Stimulated activated CD4-positive, alpha-beta T cell treated with anti-CD3 and anti-CD28 coated beads, TNF-alpha, amount 100 ng/mL, for 1 hour (primary cell): Measurements from ENCODE around the gene NR3C1.

ENCODE experiments used
- DNase-seq, 3 donors: peaks; one replicate each; pipeline ENCODE4 v3.0.0-alpha.2; 2020; ENCODE audit warnings: low read depth in 3 of 3, low spot score in 1 of 3

Gene NR3C1

DNA sequence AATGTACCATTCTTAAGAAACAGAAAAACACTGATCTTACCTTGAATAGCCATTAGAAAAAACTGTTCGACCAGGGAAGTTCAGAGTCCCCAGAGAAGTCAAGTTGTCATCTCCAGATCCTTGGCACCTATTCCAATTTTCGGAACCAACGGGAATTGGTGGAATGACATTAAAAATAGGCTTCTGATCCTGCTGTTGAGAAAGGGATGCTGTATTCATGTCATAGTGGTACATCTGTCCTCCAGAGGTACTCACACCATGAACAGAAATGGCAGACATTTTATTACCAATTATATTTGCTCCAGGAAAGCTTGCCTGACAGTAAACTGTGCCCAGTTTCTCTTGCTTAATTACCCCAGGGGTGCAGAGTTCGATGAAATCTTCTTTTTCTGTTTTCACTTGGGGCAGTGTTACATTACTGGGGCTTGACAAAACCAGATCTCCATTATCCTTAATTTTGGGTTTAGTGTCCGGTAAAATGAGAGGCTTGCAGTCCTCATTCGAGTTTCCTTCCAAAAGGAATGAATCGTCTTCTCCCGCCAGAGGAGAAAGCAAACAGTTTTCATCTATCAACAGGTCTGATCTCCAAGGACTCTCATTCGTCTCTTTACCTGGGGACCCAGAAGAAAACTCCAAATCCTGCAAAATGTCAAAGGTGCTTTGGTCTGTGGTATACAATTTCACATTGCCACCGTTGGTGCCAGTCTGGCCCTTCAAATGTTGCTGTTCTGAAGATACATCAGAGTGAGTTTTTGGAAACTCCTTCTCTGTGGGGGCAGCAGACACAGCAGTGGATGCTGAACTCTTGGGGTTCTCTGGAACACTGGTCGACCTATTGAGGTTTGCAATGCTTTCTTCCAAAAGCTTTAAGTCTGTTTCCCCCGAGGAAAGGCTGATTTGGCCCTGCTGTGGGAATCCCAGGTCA is 3.6 kb downstream of the NR3C1 start:
- DNase-seq = no peak

DNA sequence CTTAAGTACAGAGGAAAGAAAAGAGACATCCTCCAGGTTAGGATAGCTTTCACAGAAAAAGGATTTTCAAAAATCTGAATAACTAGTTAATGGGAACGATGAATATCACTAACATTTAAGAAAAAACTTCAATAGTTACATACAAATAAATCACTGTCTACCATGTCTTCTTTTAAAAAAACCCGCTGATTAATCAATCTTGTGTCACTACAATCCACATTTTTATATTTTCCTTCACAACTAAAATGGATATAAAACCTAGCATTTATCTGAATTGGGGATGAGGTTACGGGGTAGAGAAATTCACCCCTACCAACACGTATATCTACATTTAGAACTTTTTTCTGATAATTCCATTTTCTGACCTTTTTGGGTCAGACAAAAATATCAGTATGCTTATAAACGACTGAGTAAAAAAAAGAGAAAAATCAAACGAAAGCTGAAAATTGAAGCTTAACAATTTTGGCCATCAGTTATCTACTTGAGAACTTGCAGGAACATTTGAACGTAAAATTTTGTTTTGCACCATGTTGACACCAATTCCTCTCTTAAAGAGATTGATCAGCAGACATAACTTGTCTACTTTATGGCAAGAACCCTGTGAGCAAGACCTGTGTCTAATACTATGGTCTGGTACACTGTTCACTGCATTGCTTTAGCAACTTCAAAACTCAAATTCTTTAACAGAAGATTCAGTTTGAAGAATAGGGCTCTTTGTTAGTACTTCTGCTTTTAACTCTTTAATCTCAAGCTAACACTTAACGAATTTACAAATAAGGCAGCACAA is 4.8 kb downstream of the NR3C1 start:
- DNase-seq = no peak

DNA sequence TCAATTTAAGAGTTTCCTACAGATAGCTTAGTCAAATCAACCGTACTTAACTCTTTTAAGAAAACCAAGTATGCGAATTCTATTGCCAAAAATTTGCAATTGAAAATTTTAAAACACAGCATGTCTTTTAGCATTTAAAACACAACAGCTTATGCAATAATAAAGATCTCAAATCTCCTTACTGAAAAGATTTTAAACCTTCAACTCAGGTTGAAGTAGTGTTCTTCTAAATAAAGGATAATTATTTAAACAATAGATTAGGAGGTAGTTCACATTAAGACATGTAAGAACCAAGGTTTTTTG is 5.5 kb downstream of the NR3C1 start:
- no peak for DNase-seq

DNA sequence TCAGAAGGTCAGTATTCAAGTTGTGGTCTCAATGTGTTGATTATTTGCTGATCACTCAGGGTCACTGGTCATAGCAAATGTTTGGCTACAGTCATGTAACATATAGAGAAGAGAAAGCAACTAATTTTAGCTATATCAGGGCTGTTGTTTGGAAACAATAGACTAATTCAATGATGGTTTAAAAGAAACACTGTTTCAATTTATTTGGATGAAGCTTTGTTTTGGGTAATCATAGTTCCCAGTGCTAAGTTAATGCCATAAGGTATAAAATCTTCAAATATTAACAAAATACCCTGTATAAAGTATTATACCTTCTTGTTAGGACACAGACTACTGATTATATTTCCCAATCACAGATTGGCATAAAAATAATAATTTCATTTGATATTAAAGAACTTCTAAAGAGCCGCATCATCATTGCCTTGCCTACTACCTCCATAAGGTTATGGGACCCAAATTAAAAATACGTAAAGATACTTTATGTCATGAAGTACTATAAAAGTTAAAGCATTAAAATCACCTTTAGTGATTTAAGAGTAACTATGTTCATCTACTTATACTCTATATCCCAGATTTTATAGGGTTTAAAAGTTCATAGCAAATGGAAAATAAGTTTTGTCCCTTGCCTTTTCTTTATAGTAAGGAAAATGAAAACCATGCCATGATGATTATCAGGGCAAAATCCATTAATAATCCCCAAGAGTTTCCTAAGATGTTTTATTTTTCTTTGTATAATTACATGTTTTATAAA is 6.0 kb downstream of the NR3C1 start:
- DNase-seq = no peak

DNA sequence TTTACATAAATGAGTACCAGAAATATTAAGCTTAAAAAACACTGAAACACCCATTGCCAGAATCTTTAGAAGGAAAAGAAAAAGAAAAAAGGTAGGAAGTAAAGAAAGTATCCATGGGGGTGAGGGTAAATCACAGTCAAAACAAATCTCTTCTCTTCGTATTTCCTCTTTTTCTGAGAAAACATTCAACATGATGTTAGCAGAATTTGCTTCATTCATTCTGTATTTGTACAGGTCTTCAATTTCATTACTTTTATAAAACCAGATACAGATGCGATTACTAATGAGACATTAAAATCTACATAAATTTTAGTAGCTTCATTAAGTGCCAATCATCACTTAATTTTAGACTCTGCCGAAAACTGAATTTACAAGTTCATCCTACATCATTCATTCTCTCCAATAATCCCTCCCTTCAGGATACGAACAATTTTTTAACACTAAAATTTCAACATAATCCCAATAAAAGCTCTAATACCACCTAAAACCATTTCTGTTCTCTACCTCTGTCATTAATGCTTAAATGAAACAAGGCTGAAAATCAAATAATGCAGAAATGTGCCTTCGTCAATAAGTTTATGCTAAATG is 7.0 kb downstream of the NR3C1 start:
- no peak for DNase-seq

DNA sequence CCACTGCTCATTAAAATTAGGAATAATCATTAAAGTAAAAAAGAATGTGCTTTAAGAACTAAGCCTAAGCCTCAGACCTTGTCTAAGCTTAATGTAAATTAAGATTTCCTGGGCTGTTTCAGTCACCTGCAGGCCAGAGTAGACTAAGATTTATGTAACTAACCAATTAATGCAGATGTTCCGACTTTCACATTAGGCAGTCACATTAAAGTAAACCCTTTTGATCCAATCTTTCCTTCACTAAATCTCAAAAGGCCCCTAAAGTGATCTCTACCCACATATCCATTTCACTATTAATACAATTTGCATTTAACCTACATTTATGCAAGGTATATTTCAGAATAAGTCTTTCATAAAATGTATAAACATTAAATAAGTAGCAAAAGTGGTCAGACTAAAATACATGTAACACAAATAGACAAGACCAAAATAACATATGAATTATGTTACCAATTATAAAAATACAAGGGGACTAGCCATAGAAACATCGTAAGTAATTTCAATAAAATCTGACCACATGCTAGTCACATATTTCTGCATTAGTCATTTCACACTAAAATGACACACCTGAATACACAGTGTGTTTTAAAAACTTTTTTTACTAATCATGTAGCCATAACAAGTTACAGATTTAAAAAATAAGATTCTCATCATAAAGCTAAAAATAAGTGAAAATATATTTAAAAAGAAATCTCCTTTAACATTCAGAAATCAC is 7.7 kb downstream of the NR3C1 start:
- no peak for DNase-seq

DNA sequence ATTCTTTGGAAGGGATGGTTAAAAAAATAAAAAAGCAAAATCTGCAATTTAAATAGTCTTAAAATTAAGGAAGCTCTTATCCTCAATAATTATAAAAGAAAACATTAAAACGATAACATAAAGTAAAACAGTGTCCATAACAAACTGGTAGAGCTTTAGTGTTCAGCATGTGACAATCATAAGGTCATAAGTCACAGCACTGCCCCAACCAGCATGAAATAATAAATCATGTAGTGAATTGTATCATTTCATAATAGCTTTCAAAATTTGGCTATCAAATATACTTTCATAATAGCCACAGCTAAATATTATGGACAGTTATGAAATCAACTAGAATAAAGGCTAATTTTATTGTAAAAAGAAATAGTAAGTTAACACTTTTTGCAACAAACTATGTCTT is 10.0 kb downstream of the NR3C1 start:
- DNase-seq = no peak

DNA sequence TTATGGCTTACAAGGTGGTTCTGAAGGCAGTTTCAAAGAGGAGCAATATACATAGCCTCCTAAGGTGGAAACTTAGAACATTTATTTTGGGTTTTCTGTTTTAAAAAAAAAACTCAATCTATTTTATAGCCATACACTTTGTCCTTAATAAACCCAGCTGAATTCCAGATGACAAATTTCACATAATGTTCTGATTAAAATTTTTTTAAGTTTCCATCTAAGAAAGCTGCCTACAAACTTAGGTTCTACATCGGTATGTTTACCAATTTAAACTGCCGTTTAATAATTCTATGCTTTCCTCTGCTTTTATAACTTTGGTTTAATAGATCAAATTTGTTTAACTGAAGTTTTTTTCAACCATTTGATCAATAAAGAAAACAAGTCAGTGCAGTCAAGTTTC is 12.5 kb downstream of the NR3C1 start:
- no peak for DNase-seq

DNA sequence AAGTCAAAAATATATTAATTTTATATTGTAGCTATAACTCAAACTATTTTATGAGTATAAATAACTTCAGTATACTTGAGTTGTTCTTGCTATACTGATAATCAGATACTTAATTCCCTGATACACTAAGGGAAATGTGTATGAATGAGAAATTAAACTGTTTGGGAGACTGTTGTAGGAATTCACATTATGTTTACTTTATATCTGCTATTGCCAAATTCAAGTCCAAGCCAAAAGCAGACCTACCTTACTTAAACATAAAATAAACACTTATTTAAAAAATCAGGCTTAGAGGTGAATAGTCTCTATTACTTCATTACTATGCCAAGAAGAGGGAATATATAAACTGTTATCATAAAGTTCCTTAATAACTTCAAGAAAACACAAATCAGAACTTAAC is 13.2 kb downstream of the NR3C1 start:
- DNase-seq = no peak

DNA sequence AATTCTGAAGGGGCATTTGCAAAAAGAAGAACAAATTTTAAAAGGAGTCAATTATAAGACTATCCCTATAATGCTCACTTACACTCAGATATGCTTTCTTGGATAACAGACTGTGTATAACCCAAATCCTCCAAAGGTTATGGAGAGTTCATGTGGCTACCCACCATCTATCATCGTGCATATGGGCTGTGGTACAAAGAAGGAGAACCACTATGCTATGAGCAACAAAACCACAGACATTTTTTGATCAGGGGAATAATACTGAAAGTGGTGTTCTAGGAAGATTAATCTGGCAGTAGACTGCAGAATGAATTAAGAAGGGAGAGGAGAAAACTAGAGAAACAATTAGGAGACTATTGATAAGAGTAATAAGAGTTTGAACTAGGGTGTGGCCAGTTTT is 16.8 kb downstream of the NR3C1 start:
- DNase-seq = no peak

DNA sequence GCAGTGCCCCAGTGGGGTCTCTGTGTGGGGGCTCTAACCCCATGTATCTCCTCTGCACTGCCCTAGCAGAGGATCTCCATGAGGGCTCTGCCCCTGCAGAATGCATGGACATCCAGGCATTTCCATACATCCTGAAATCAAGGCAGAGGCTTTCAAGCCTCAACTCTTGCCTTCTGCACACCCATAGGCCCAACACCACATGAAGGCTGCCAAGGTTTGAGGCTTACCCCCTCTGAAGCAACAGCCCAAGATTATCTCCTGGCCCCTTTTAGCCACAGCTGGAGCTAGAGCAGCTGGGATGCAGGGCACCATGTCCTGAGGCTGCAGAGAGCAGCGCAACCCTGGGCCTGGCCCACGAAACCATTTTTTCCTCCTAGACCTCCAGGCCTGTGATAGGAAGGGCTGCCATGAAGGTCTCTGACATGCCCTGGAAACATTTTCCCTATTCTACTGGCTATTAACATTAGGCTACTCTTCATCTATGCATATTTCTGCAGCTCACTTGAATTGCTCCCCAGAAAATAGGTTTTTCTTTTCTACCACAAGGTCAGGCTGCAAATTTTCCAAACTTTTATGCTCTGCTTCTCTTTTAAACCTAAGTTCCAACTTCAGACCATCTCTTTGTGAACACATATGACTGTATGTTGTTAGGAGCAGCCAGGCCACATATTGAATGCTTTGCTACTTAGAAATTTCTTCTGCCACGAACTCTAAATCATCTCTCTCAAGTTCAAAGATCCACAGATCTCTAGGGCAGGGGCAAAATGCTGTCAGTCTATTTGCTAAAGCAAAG is 18.4 kb downstream of the NR3C1 start:
- DNase-seq = no peak

DNA sequence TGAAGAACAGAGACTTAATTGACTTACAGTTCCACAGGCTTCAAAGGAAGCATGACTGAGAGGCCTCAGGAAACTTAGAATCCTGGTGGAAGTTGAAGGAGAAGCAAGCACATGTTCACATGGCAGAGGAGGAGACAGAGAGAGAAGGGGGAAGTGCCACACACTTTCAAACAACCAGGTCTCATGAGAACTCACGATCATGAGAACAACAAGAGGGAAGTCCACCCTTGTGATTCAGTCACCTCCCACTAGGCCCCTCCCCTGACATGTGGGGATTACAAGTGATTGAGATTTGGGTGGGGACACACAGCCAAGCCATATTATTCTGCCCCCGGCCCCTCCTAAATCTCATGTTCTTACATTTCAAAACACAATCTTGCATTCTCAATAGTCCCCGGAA is 19.5 kb downstream of the NR3C1 start:
- DNase-seq = no peak

DNA sequence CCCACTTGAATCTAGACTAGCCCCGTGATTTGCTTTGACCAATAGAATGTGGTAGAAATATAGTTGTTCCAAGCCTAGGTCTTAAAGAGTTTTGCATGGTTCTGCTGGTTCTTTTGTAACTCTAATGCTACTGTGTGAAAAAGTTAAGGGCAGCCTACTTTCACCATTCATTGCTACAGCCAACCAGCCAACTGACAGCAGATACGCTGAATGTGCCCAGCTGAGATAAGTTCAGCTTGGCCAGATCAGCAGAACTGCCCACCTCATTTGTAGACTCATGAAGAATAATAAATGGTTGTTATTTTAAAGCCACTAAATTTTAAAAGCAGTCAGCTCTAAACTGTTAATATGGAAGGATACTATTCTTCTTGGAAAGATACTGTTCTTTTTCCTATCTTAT is 23.9 kb downstream of the NR3C1 start:
- no peak for DNase-seq

DNA sequence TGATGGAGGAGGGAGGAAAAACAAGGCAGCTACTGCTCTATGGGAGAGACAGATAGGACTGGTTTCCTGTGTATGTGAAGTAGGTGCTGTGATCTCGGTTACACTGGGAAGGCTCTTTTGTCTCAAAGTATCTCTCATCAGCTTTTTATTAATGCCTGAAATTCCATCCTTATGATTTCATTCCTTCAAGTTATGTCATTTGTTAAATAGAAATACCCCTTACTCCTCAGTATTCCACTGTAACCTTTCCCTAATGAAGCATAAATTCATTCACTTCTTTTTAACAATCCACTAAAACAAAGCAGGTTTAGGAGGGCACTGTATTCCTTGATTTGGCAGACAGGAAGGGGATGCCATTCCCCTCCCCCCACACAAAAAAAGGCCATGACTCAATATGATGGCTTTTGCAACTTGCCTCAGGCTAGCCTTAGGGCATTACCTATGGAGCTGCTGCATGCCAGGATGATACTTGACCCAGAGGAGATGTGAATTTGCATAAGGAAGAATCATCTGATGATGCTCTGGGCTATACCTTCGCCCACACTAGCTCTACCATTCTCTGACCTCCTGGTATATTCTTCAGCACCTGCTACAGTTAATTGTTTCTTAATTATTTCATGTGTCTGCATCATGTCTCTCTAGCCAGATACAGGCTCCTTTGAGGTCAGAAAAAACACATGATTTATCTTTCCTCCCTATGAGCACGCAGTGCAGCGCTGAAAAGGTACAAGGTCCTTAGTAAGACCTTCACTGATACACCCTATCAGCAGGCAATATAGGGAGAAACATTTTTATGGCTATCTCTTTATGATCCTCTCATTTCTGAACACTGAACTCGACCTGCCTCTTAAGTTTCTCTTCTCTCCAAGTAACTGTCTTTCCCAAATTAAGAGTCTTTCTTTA is 26.3 kb downstream of the NR3C1 start:
- DNase-seq = no peak

DNA sequence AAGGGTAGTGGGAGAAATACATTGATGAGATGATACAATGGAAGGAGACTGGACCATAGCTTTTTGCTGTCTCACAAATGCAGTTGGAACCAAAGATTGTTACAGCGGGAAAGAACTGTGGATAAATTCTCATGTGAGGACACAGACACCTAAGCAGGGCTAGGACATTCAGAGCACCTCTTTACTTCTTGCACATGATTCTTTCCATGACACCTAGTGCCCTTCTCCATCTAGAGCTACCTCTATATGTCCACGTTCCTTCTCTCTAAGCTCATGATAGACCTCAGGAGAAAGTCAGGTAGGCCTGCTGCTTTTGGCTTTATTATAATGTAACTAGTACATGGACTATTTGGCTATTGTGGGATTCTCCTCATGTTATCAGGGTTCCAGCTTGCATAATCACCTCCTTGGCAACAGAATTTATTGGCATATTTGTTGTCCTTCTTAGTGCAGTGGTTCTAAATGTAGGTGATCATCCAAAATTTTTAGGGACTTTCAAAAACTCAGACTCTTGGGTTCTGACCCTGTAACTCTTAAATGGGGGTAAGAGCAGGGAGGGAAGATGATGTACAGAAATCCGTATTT is 27.2 kb downstream of the NR3C1 start:
- DNase-seq = no peak

DNA sequence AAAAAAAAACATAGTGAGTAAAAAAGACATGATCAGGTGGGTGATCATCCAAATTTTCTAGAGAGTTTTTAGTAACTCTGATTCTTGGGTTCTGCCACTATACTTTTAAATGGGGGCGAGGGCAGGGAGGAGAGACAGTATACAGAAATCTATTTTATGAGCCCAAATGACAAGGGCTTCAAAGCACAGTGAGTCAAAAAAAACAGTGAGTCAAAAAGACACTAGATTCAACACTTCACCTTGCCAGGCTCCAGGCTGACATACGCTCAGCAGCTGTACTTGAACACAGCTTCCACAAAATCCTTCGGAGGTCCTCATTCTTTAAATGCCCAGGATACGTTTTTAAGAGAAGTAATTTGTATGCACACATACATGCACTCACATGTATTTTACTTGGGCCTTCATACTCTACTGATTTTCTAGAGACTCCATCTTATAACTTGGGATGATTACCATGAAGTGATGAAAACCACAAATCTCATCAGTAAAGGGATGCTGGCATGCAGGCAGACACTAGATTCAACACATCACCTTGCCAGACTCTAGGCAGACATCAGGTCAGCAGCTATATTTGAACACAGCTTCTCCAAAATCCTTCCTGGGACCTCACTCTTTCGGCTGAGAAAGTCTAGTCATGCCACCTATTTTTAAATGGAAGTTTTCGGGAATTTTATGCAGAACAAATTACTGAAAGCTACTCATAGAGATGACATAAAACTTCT is 28.8 kb downstream of the NR3C1 start:
- no peak for DNase-seq

DNA sequence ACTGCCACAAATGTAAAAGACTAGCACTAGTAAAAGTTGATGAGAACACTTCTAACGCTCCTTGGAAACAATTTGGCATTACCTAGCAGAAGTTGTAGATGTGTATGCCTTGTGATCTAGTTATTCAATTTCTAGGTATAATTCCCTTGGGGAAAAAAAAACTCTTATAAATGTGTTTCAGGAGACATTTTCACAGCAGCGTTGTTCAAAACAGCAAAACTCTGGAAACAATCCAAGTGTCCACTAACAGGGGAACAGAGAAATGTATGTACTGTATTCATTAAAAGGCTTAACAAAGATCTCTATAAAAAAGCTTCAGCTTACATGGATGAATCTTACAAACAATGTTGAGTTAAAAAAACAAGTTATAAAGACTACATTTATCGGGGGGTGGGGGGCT is 30.4 kb downstream of the NR3C1 start:
- no peak for DNase-seq

DNA sequence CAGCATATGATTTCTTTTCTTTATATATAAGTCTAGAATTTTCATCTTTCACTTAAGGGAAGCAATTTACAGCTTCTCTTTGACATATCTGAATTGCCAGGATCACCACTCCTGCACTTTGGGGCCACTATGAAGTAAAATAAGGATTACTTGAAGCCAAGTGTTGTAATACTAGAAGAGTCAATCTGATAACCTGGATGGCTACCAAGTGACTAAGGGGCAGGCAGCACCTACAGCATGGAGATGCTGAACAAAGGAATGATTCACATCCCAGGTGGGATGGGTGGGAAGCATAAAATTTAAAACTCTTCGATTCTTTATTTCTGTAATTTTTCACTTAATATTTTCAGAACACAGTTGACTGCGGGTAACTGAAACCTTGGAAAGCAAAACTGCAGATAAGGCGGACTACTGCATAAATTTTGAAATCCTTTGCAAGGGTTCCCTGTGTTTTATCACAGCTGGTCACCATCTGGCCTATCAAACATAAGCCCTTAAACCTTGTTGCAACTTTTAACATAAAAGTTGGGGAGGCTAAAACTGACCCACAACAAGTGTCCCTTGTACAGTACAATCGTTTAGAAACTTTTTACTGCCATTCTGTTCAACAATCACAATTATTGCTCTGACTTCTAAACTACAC is 31.2 kb downstream of the NR3C1 start:
- DNase-seq = no peak
